Heart right ventricle (tissue), 16 donors: ENCODE measurements around the gene IRS2. TPM values are rescaled to one million over a fixed set of nuclear protein-coding genes. Genes with fewer than 3 reads are reported as not detected.

ENCODE experiments used
- ATAC-seq, 8 donors: fragments of 200-7000 bp; cut with Tn5 transposase; one replicate each; pipeline ENCODE4 v1.9.1; 2020; ENCODE audit warnings: mild to moderate bottlenecking in 8 of 8, moderate library complexity in 8 of 8, moderate number of reproducible peaks in 1 of 8
- DNase-seq, 2 donors: peaks; one replicate each; pipeline ENCODE4 v3.0.0-alpha.2; 2020
- H3K27ac ChIP-seq, 10 donors: fragments of 200-600 bp; sonication (generic) in 2 of 10; one replicate each; pipeline versions ENCODE4 v1.5.0 to v1.8.0; 2020 to 2022; ENCODE audit warnings: mild to moderate bottlenecking in 3 of 10
- H3K27me3 ChIP-seq, 7 donors: fragments of 200-600 bp; one replicate each; pipeline ENCODE4 v1.8.0; 2021 to 2022; ENCODE audit warnings: mild to moderate bottlenecking in 2 of 7
- H3K36me3 ChIP-seq, 9 donors: fragments of 200-600 bp; sonication (generic) in 1 of 9; one replicate each; pipeline versions ENCODE4 v1.5.0 to v1.8.0; 2020 to 2022; ENCODE audit warnings: mild to moderate bottlenecking in 2 of 9
- H3K4me1 ChIP-seq, 9 donors: fragments of 200-600 bp; sonication (generic) in 1 of 9; one replicate each; pipeline versions ENCODE4 v1.5.0 to v1.8.0; 2020 to 2022; ENCODE audit warnings: mild to moderate bottlenecking in 4 of 9
- H3K4me3 ChIP-seq, 10 donors: fragments of 200-600 bp; sonication (generic) in 2 of 10; one replicate each; pipeline versions ENCODE4 v1.5.0 to v1.8.0; 2020 to 2022; ENCODE audit warnings: mild to moderate bottlenecking in 7 of 10, moderate library complexity in 2 of 10
- H3K9me3 ChIP-seq, 11 donors: fragments of 200-600 bp in 10 of 11; sonication (generic) in 2 of 11; one replicate each; pipeline versions ENCODE4 v1.5.0 to v1.8.0; 2013 to 2022; ENCODE audit warnings: mild to moderate bottlenecking in 2 of 11, control low read depth in 1 of 11, moderate library complexity in 1 of 11
- WGBS, 2 donors: extraction: QIAGEN DNeasy Blood & Tissue Kit; methylation state at CpG; one replicate each; pipeline ENCODE4 v1.1.7; 2013; ENCODE audit warnings: inconsistent platforms in 1 of 2; 5-methylcytosine and 5-hydroxymethylcytosine counted together
- intact Hi-C, 10 donors: fragments of 100-400 bp; cut with DNase I; formaldehyde crosslinking; loops; one replicate each; pipeline versions ENCODE4 v1.11.1 to v1.14.2; 2022
- polyA plus RNA-seq, 2 donors: library from polyadenylated mRNA; stranded (reverse); fragments of 200-250 nt; gene quantifications; one replicate each; pipeline ENCODE4 v1.2.3, GENCODE V29; 2013
- total RNA-seq, 10 donors: library from RNA; stranded (reverse); fragmentation: NEBNext Ultra II Directional in 3 of 10; extraction: Animal tissue kit (Norgen Biotek cat#: 25700) in 3 of 10; gene quantifications; one replicate each; pipeline versions ENCODE4 v1.2.1 to v1.2.4, GENCODE V29; 2021 to 2023
- TF ChIP-seq, protein P1 (sequence below), 9 donors: fragments of 200-600 bp; sonication (generic) in 2 of 9; IDR thresholded peaks; one replicate each; pipeline versions ENCODE4 v1.5.0 to v1.8.0; 2021 to 2022; ENCODE audit warnings: antibody characterized with exemption in 9 of 9, mild to moderate bottlenecking in 5 of 9, moderate library complexity in 1 of 9
- donor health status: Arrhythmogenic right ventricular cardiomyopathy.
- donor health status: ischemic (EF 13 %, LVEDD 7.1; RV severe dilation, severe dysfunction).
- donor health status: healthy with polysubstance abuse.
- donor health status: DM: no; HTN: yes; CAD: no.
- donor health status: DM: no; HTN: no; CAD: no.
- donor health status: ischemic (EF 25% LVEDD 6.9; RV normal size, moderate dysfunction).
- donor health status: ischemic (EF 25% LVEDD 5.7; RV mildly dilated, moderate dysfunction).
- donor health status: healthy.
- donor health status: DM: yes; HTN: yes; CAD: no.
- donor health status: Ischemic cardiomyopathy.
- donor health status: ischemic (EF 35%, LVEDD 5.7; RV mildly dilated, moderate dysfunction).
- donor health status: nonischemic (EF 11% LVEDD 7.7; RV severe dilation, severe dysfunction).
- donor health status: DM: yes; HTN: yes; CAD: no.
- donor health status: PGD.
- donor health status: ischemic (EF 29% LVEDD 5.4; RV normal size, mild dysfunction).
- donor health status: nonischemic (EF 23%, LVEDD 6.1; RV moderate dilation, normal function).

IRS2 gene
- total and polyA plus RNA-seq, 12 donors: 4.2 to 49.3 (median 13.7) TPM

DNA sequence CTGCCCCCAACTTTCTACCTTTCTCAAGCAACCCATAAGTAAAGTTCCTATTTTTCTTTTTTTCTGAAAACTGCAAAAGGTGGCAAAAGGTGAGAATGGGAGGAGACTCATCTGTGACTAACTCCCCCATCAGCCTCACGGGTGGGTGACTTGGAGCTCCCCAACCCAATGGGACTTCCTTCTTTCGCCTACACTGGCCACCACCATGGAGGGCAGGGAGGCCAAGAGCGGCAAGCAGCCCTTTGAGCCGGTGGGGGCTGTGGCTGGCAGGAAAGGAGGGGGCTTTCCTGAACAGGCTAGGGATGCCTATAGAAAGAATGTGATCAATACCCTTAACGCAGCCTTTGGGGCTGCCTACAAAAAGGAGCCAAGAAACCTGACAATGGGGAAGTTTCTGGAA is 16.5 kb downstream of the IRS2 start:
- Histone ChIP-seq H3K4me1 (peaks cover 4 to 49% (median 12%) of the 10 kb centered on the region in 9 donors), H3K27ac (no peak overlapping the region), H3K9me3 (no peaks in the 10 kb centered on the region), H3K27me3 (no peaks in the 10 kb centered on the region), H3K36me3 (peaks cover 0 to 19% (median 0%) of the 10 kb centered on the region in 9 donors), H3K4me3 (no peak overlapping the region)
- intact Hi-C loops: no loop called here
- TF ChIP-seq, protein P1, sequence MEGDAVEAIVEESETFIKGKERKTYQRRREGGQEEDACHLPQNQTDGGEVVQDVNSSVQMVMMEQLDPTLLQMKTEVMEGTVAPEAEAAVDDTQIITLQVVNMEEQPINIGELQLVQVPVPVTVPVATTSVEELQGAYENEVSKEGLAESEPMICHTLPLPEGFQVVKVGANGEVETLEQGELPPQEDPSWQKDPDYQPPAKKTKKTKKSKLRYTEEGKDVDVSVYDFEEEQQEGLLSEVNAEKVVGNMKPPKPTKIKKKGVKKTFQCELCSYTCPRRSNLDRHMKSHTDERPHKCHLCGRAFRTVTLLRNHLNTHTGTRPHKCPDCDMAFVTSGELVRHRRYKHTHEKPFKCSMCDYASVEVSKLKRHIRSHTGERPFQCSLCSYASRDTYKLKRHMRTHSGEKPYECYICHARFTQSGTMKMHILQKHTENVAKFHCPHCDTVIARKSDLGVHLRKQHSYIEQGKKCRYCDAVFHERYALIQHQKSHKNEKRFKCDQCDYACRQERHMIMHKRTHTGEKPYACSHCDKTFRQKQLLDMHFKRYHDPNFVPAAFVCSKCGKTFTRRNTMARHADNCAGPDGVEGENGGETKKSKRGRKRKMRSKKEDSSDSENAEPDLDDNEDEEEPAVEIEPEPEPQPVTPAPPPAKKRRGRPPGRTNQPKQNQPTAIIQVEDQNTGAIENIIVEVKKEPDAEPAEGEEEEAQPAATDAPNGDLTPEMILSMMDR (IDR thresholded peaks at IDR 0.05): no peak
- 96% methylated on average over 5 of the region's 5 CpGs for WGBS, 2 donors
- no peak for DNase-seq
- ATAC-seq: no peak

DNA sequence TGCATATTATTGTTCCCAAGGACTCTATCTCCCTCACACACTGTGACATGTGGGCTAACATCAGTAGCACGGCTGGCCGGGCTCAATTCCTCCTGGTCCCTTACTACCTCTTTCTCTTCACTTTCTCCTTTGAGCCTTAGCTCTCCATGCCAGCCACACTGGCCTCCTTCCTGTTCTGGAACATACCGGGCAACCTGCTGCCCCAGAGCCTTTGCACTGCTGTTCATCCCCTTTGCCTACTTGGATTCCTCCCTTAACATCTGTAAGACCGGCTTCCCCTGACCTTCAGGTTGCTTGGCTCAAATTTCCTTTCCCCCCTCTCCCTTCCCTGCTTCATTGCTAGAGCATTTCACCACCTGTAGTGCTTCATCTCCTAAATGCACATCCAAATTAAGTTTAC is 17.1 kb downstream of the IRS2 start:
- no peak for DNase-seq
- TF ChIP-seq, protein P1 (IDR thresholded peaks at IDR 0.05): no peak
- 81 to 95% methylated on average over 4 of the region's 4 CpGs for WGBS, 2 donors
- no peak overlapping the region for H3K4me3 ChIP-seq
- H3K27me3 ChIP-seq: no peaks in the 10 kb centered on the region
- H3K9me3 ChIP-seq: no peaks in the 10 kb centered on the region
- H3K36me3 ChIP-seq: peaks cover 0 to 19% (median 0%) of the 10 kb centered on the region in 9 donors
- H3K27ac ChIP-seq: no peak overlapping the region
- peaks cover 4 to 55% (median 18%) of the 10 kb centered on the region in 9 donors for H3K4me1 ChIP-seq
- ATAC-seq: no peak
- intact Hi-C loops: no loop called here

DNA sequence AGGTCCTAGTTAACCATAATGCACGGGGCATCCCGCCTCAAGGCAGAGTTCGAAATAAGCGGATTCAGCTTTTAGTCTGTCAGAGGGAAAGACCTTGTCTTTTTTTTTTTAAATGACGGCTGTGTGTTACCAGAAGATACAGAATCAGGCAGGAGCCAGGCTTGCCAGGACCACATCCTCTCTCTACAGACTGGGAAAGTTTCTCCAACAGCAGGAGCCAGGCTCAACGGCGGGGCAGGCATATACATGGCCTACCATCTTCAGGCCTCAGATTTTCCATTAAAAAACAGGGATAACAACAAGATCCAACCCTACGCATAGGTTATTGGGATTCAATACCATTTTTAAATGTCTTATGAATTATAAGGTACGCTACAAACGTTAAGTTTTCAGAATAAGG is 17.8 kb downstream of the IRS2 start:
- ATAC-seq (no peak), DNase-seq (no peak)
- H3K4me1 ChIP-seq: peaks cover 6 to 58% (median 23%) of the 10 kb centered on the region in 9 donors
- peaks cover 0 to 19% (median 0%) of the 10 kb centered on the region in 9 donors for H3K36me3 ChIP-seq
- TF ChIP-seq, protein P1 (IDR thresholded peaks at IDR 0.05): no peak
- no peaks in the 10 kb centered on the region for H3K9me3 ChIP-seq
- intact Hi-C loops: no loop called here
- no peak overlapping the region for H3K27ac ChIP-seq
- no peaks in the 10 kb centered on the region for H3K27me3 ChIP-seq
- H3K4me3 ChIP-seq: no peak overlapping the region
- 93 to 94% methylated on average over 10 of the region's 10 CpGs for WGBS, 2 donors

DNA sequence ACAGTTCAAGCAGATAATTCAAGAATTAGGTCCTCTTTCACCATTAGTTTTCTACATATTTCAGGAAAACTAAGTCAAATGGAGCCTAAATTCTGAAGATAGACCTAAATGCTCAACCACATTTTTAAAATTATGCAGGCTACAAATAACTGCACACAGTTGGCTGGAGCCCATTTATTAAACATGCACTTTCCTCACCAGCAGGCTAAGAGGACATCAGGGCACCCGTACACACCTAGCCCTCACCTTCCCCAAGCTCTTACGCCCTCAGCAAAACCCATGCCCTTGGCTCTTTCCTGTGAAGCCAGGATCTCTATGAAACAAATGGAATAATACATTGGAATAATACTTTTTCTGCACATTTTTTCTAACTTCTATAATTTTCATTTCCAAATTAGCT is 18.2 kb downstream of the IRS2 start:
- TF ChIP-seq, protein P1 (IDR thresholded peaks at IDR 0.05): no peak
- no peak for DNase-seq
- intact Hi-C loops: no loop called here
- Histone ChIP-seq H3K4me3 (no peak overlapping the region), H3K9me3 (no peaks in the 10 kb centered on the region), H3K27ac (no peak overlapping the region), H3K36me3 (peaks cover 0 to 19% (median 0%) of the 10 kb centered on the region in 9 donors), H3K27me3 (no peaks in the 10 kb centered on the region), H3K4me1 (peaks cover 6 to 58% (median 23%) of the 10 kb centered on the region in 9 donors)
- WGBS, 2 donors: 90 to 92% methylated on average over 2 of the region's 2 CpGs
- ATAC-seq: no peak
